ENCODE results near the gene ZYX.
"Not testable (repeated sequence)": the region's sequence is repeated elsewhere in the genome, so short reads cannot be mapped to it uniquely, and the experiment has no call there.

Gene ZYX

GRCh38 chr7:143397710-143398530, 16.8 kb downstream of the ZYX start:
- FAIRE-seq, result no peak

DNA sequence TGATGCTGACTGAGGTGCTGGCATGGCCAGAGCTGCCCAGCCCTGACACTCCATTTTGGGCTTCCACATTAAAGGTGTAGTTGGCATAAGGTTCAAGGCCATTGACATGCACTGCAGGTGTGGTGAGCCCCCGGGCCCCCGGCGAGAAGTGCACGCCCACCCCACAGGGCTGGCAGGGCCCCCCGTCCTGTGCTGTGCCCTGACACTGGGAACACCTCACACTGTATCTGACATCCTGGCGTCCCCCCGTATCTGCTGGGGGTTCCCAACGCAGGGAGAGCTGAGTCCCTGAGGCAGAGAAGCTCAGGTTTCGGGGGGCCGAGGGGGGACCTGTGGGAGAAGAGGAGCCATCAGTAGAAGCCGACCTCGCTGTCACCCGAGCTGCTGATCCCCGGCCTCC, 17.5 kb downstream of the ZYX start:
- no peak for FAIRE-seq

DNA sequence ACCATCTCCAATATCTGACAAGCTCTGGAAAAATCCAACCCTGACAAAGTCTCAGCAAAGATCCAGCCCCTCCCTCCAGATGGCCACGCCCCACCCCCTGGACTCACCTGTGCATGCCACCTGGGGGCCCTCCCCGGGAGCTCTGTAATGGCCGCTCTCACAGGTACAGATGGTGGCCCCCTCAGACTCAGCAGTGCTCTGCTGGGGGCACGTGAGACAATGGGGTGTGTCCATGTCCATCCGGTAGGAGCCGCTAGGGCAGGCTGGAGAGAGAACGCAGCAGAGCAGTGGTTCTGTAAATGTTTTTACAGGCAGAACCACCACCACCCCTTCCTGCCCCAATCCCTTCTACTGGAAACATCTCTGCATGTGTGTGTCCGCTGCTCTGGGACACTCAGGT, 18.0 kb downstream of the ZYX start:
- no peak for FAIRE-seq

GRCh38 chr7:143399642-143400041, 18.5 kb downstream of the ZYX start:
- FAIRE-seq, result no peak

GRCh38 chr7:143401265-143401664, 20.1 kb downstream of the ZYX start:
- FAIRE-seq, result no peak

DNA sequence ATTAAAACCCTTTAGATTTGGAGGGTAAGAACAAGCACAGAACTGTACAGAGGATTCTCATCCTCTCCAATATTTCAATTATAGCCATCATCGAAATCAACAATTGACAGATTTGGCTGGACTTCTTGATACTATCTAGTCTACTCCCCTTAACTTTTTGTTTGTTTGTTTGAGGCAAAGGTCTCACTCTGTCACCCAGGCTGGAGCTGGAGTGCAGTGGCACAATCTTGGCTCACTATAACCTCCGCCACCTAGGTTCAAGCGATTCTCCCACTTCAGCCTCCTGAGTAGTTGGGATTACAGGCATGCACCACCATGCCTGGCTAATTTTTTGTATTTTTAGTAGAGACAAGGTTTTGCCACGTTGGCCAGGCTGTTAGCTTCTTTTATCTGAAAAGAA, 21.1 kb downstream of the ZYX start:
- not testable (repeated sequence) for FAIRE-seq

GRCh38 chr7:143405173-143406001, 24.2 kb downstream of the ZYX start:
- no peak for FAIRE-seq

- no peak for FAIRE-seq
Observed at GRCh38 chr7:143406002-143406357, 24.8 kb downstream of the ZYX start.

DNA sequence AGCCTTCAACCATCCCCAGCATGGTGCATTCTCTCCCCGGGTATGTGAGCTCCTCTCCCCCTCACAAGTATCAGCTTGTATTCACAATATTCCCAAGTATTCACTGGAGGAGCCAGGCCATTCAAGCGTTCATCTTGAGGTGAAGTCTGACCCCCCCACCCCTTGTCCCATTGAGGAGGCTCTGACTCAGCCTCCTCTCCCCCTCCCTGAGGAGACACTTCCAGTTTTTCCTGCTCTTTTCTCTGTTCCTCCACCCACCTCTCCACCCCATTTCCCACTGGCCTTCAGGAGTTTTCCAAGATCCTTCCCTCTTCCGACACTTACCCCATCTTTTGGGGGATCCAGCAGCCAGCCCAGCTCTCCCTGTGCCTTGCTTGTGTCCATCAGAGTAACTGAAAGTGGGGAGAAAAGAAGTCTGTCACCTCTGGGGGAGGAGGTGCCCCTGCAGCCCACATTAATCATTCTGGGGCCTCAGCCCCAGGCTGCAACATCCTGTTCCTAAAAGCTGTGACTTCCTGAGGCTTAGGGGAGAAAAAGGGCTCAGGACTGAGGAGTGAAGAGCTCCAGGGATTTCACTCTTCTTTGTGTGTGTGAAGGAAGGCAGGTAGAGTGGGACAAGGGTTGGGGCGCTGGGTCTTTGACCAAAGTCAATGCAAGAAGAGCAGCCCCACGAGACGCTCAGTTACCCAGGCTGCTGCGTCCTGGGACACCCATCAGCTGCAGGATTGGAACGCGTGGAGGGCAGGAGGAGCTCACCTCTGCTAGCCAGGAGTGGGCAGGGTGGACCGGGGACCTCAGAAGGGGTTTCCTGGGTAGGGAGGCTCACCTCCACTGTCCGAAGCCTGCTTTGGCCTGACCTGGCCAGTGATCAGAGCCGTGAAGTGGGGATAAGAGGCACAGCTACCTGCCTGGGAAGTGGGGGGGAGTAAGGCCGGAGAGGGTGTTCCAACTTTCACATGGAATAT, 26.4 kb downstream of the ZYX start:
- no peak for FAIRE-seq

- FAIRE-seq, result no peak
Observed at GRCh38 chr7:143408252-143408685, 27.1 kb downstream of the ZYX start.

GRCh38 chr7:143408686-143409561, 27.8 kb downstream of the ZYX start, which contains the start of gene EPHA1:
Gene EPHA1, minus strand, starts transcription at chr7:143408856. Its CDS starts 51 bp downstream, at chr7:143408805.
- FAIRE-seq, result no peak

- FAIRE-seq, result no peak
Observed at GRCh38 chr7:143410521-143411004, 29.4 kb downstream of the ZYX start.

DNA sequence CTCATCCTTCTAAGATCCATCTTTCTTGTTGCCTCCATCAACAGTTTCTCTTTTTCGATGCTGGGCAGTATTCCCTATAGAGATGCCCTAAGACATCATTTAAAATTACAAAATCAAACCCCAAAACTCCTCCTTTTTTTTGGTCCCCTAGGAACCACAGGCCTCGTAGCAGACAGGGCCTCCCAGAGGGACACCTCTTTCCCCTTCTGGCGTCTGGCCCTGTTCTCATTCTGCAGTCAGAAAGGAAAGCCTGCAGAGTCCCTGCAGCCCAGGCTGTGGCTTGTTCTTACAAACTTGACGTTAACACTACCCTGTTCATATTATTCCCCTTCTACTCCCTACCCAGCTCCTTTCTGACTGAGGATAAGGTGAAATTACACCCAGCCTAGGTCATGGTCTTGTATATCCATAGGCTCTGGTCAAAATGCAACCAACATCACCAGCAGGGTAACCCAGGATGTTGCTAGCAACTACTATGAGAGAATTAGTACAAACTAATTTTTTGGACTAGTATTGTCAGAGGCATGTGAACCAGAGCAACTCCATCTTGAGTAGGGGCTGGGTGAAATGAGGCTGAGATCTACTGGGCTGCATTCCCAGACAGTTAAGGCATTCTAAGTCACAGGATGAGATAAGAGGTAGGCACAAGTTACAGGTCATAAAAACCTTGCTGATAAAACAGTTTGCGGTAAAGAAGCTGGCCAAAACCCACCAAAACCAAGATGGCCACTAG, 31.0 kb downstream of the ZYX start:
- FAIRE-seq, result no peak

DNA sequence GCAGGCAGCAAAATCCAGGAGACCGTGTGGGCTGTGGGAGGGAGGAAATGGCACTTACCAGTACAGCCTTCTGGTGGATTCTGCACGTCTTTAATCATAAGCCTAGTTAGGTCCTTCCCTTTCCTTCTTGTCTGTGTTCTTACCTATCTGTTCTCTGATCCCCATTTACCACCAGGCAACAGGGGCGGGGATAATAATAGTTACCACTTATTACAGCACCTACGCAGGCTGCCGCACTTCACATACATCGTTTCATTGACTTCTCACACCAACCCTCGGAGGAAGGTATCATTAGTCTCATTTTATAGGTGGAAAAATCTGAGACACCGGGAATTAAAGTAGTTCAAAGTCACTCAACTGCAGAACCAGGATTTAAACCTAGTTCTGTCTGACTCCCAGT, 32.0 kb downstream of the ZYX start:
- FAIRE-seq, result no peak

DNA sequence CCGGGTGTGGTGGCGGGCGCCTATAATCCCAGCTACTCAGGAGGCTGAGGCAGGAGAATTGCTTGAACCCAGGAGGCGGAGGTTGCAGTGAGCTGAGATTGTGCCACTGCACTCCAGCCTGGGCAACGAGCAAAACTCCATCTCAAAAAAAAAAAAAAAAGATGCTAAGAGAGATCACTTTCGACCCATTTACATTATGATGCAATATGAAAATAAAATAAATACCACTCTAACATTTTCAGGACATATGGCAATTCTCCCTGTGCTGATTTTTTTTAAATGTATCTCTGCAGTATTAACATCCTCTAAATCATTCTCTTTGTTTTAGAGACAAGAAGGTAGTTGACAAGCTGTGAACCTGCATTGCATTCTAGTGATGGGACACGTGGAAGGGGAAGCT, 34.1 kb downstream of the ZYX start:
- not testable (repeated sequence) for FAIRE-seq

GRCh38 chr7:143415742-143416397, 34.7 kb downstream of the ZYX start:
- FAIRE-seq, result no peak

GRCh38 chr7:143416565-143417149, 35.5 kb downstream of the ZYX start:
- no peak for FAIRE-seq

DNA sequence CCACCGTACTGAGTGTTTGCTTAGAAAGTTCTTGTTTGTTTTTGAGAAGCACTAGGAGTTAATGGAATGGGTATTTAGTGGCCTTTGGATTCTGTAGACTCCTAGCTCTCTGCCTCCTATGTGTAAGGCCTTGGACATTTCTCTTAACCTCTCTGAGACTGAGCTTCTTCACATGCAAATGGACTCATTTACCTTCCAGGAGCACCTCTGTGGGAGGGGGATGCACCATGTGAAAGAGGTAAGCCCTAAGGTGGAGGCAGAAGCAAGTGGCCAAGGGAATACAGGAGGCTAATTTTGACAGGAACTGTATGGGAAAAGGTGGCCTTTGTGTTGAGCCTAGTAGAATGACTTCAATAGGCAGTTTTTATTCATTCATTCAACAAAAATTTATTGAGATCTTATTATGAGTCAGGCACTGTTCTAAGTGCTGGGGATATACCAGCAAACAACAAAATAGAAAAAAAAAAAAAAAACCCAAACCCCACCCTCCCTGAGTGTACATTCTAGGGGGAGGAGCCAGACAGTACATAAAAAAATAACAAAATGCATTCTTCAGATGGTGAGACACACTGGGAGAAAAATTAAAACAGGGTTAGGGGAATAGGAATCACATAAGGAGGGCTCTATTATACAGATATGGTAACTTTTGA, 36.7 kb downstream of the ZYX start:
- FAIRE-seq, result no peak

DNA sequence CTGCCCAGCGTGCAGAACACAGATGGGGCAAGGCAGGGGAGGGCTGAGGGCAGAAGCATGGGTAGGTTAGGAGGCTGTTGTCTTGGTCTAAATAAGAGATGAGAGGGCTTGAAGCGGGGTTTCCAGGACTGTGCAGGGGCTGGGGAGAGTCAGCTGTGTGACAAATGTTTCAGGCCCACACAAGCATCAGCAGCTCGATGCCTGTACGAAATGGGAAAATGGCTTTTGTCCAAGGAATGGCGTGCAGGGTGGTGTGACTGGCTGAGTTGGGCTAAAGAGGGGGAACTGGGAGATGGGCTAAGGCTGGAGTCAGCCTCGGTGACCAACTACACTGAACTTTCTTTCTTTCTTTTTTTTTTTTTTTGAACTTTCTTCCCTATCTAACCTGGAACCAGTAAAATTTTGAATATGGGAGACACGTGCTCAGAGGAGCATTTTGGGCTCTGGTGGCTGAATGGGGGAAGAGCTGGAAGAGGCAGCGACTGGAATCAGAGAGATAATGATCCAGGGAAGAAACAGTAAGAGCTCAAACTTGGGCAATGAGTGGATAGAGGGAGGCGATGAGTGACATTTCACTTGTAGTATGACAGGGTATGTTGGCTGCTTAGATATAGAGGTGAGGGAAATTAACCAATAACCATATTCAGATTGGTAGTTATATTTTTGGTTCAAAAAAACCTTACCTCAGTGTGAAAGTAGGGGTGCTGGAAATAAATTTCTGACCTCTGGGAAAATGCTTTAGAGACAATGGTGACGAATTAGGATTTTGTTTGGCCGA, 37.7 kb downstream of the ZYX start:
- FAIRE-seq, result no peak

Measured in islet of Langerhans (tissue), 1 donor.